Neural cell (in vitro differentiated cells): ENCODE data around the gene PPM1D. TPM values are rescaled to one million over a fixed set of nuclear protein-coding genes. Genes with fewer than 3 reads are reported as not detected.

Source experiments
- H2AFZ ChIP-seq: fragments of 200-600, 300-800 bp; sonication (generic), shearing (Covaris generic); 2 replicates; pipeline ENCODE4 v1.6.0; 2014; ENCODE audit warnings: low read depth, mild to moderate bottlenecking, antibody characterized with exemption, low read length, moderate library complexity
- H3F3A ChIP-seq: fragments of 200-600 bp; shearing (Covaris generic); 2 replicates; pipeline ENCODE4 v1.6.1; 2016; ENCODE audit warnings: mild to moderate bottlenecking, moderate library complexity, mixed read lengths, antibody characterized with exemption, low read length; ENCODE audit not compliant: insufficient read depth, poor library complexity, severe bottlenecking
- H3K27ac ChIP-seq: fragments of 200-600, 300-800 bp; sonication (generic), shearing (Covaris generic); 2 replicates; pipeline ENCODE4 v1.5.1; 2014; ENCODE audit warnings: mild to moderate bottlenecking, low read length, moderate library complexity
- H3K27me3 ChIP-seq: fragments of 300-800, 200-600 bp; sonication (generic), shearing (Covaris generic); 2 replicates; pipeline ENCODE4 v1.6.0; 2014; ENCODE audit warnings: mild to moderate bottlenecking, low read depth, low read length, moderate library complexity; ENCODE audit not compliant: insufficient read depth
- H3K36me3 ChIP-seq: fragments of 300-800, 200-600 bp; sonication (generic), shearing (Covaris generic); 2 replicates; pipeline ENCODE4 v1.5.1; 2014; ENCODE audit warnings: mild to moderate bottlenecking, antibody characterized with exemption, low read length, moderate library complexity; ENCODE audit not compliant: insufficient read depth
- H3K4me2 ChIP-seq: fragments of 300-800, 200-600 bp; sonication (generic), shearing (Covaris generic); 2 replicates; pipeline ENCODE4 v1.6.0; 2014; ENCODE audit warnings: mild to moderate bottlenecking, low read length
- H3K4me3 ChIP-seq: fragments of 300-800, 200-600 bp; sonication (generic), shearing (Covaris generic); 2 replicates; pipeline ENCODE4 v1.5.1; 2014; ENCODE audit warnings: mild to moderate bottlenecking, low read length, moderate library complexity
- H3K79me2 ChIP-seq: fragments of 200-600 bp; shearing (Covaris generic); replicated peaks from 2 replicates; pipeline ENCODE4 v1.6.0; 2014; ENCODE audit warnings: mild to moderate bottlenecking, low read length, moderate library complexity; ENCODE audit not compliant: insufficient read depth
- H3K9ac ChIP-seq: fragments of 300-800, 200-600 bp; sonication (generic), shearing (Covaris generic); 2 replicates; pipeline ENCODE4 v1.6.1; 2016; ENCODE audit warnings: mild to moderate bottlenecking, low read length, mixed read lengths
- H3K9me2 ChIP-seq: fragments of 200-600 bp; shearing (Covaris generic); 2 replicates; pipeline ENCODE4 v1.6.1; 2016; ENCODE audit warnings: mild to moderate bottlenecking, low read length, mixed read lengths; ENCODE audit not compliant: insufficient read depth
- H3K9me3 ChIP-seq: fragments of 200-600, 300-800 bp; sonication (generic), shearing (Covaris generic); 2 replicates; pipeline ENCODE4 v1.6.1; 2016; ENCODE audit warnings: mild to moderate bottlenecking, mixed run types, low read length, moderate library complexity, mixed read lengths
- H4K20me1 ChIP-seq: fragments of 200-600 bp; shearing (Covaris generic); 2 replicates; pipeline ENCODE4 v1.6.1; 2016; ENCODE audit warnings: mild to moderate bottlenecking, mixed run types; ENCODE audit not compliant: insufficient read depth
- CTCF ChIP-seq: fragments of 450-650 bp; IDR thresholded peaks from 2 replicates; pipeline ENCODE4 v1.5.1; 2014; ENCODE audit warnings: antibody characterized with exemption, mild to moderate bottlenecking, moderate library complexity; ENCODE audit not compliant: poor library complexity, severe bottlenecking
- EP300 ChIP-seq: fragments of 450-650 bp; conservative IDR thresholded peaks from 2 replicates; pipeline ENCODE4 v1.6.1; 2014; ENCODE audit warnings: antibody characterized with exemption, mild to moderate bottlenecking, moderate library complexity; ENCODE audit not compliant: poor library complexity, severe bottlenecking
- EZH2 ChIP-seq: fragments of 200-600, 300-800 bp; shearing (Covaris generic), sonication (generic); IDR thresholded peaks from 2 replicates; pipeline ENCODE4 v1.6.1; 2014; ENCODE audit warnings: antibody characterized with exemption, low read length, borderline replicate concordance, mild to moderate bottlenecking; ENCODE audit not compliant: insufficient read depth, poor library complexity, severe bottlenecking
- MXI1 ChIP-seq: fragments of 450-650 bp; conservative IDR thresholded peaks from 2 replicates; pipeline ENCODE4 v1.6.1; 2014; ENCODE audit warnings: antibody characterized with exemption, mild to moderate bottlenecking; ENCODE audit not compliant: poor library complexity, severe bottlenecking
- POLR2AphosphoS5 ChIP-seq: IDR thresholded peaks from 2 replicates; pipeline ENCODE4 v1.6.1; 2012
- RAD21 ChIP-seq: fragments of 450-650 bp; conservative IDR thresholded peaks from 2 replicates; pipeline ENCODE4 v1.6.1; 2014; ENCODE audit warnings: antibody characterized with exemption, mild to moderate bottlenecking, moderate library complexity
- REST ChIP-seq: IDR thresholded peaks from 2 replicates; pipeline ENCODE4 v1.6.1; 2012; ENCODE audit warnings: borderline replicate concordance
- SMC3 ChIP-seq: fragments of 450-650 bp; conservative IDR thresholded peaks from 2 replicates; pipeline ENCODE4 v1.6.1; 2014; ENCODE audit warnings: antibody characterized with exemption, mild to moderate bottlenecking, moderate library complexity; ENCODE audit not compliant: poor library complexity
- TAF1 ChIP-seq: IDR thresholded peaks from 2 replicates; pipeline ENCODE4 v1.6.1; 2012; ENCODE audit warnings: low read depth
- polyA plus RNA-seq: library from polyadenylated mRNA; depleted of rRNA; stranded (reverse); fragments of >200 nt; gene quantifications from 2 replicates; pipeline ENCODE4 v1.2.3, GENCODE V29; 2014

PPM1D gene
- polyA plus RNA-seq, 1 donor from 2014 or later = 14.7 TPM

DNA sequence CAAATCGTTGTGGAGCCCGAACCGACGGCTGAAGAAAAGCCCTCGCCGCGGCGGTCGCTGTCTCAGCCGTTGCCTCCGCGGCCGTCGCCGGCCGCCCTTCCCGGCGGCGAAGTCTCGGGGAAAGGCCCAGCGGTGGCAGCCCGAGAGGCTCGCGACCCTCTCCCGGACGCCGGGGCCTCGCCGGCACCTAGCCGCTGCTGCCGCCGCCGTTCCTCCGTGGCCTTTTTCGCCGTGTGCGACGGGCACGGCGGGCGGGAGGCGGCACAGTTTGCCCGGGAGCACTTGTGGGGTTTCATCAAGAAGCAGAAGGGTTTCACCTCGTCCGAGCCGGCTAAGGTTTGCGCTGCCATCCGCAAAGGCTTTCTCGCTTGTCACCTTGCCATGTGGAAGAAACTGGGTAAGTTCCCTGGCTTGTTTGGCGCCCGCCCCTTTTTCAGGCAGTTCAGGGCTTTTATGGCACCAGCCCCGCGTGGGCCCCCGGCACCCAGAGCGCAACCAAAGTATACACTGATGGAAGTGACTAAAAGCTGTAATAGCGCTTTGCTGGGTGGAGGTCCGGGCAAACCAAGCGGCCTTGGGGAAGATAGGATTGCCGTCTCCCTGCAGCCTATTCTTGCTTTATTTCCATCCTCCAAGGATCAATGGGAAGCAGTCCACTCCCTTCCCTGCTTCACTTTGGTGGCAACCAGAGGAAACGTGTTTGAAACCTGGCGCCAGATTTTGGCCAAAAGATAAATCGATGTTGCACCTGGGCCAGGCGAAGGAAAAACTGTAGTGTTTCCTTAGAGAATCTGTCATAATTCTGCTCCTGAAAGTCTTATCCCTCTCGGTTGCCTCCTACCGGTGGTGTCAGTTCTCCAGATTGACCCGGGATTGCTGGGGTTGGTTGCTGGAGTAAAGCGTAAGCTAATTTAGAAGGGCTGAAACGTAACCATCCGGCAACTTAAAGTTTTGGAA lies 775 bp downstream of the PPM1D start:
- Histone ChIP-seq H3K36me3 (no peaks in the 10 kb centered on the region), H3K4me2 (peak overlapping the region; percentile 20), H4K20me1 (no peaks in the 10 kb centered on the region), H3K27me3 (no peaks in the 10 kb centered on the region), H3K79me2 (peaks cover 56% of the 10 kb centered on the region), H3F3A (peaks cover 6% of the 10 kb centered on the region), H3K4me3 (peak overlapping the region; percentile 90), H3K9me2 (no peaks in the 10 kb centered on the region), H2AFZ (peak overlapping the region; percentile 89), H3K9me3 (no peaks in the 10 kb centered on the region), H3K27ac (peak overlapping the region; percentile 96), H3K9ac (peak overlapping the region; percentile 91)
- TF ChIP-seq POLR2AphosphoS5 (peak; percentile 45), REST (peak; percentile 52), MXI1 (peak; percentile 32), TAF1 (no peak), CTCF (peak; percentile 85), EP300 (peak; percentile 10), SMC3 (peak; percentile 40), RAD21 (no peak), EZH2 (no peak)

- H3K4me3 ChIP-seq = peak overlapping the region; percentile 90
- TF ChIP-seq CTCF = peak; percentile 36
- TF ChIP-seq REST = no peak
- peak; percentile 22 for TF ChIP-seq POLR2AphosphoS5
- no peaks in the 10 kb centered on the region for H4K20me1 ChIP-seq
- H3K9me2 ChIP-seq = no peaks in the 10 kb centered on the region
- peaks cover 66% of the 10 kb centered on the region for H3K79me2 ChIP-seq
- peak overlapping the region; percentile 16 for H2AFZ ChIP-seq
- H3K9ac ChIP-seq = peak overlapping the region; percentile 91
- no peaks in the 10 kb centered on the region for H3K36me3 ChIP-seq
- H3K9me3 ChIP-seq = no peaks in the 10 kb centered on the region
- H3K4me2 ChIP-seq = peak overlapping the region; percentile 87
- no peaks in the 10 kb centered on the region for H3K27me3 ChIP-seq
- H3F3A ChIP-seq = peaks cover 8% of the 10 kb centered on the region
- peak overlapping the region; percentile 96 for H3K27ac ChIP-seq
These were observed 1.7 kb downstream of the PPM1D start for GRCh38 chr17:60601447-60602384.
